HG02678 (cell line): ENCODE data around the gene KIAA0513.
A peak's percentile ranks its signal among the peaks of the same experiment; 100 is the strongest.
"Not testable (repeated sequence)": the region's sequence is repeated elsewhere in the genome, so short reads cannot be mapped to it uniquely, and the experiment has no call there.

Experiments
- ATAC-seq: cut with Tn5 transposase; IDR thresholded peaks from one replicate; pipeline ENCODE4 v1.9.1; 2021; ENCODE audit warnings: mild to moderate bottlenecking, moderate library complexity; ENCODE audit not compliant: unreplicated experiment

Gene KIAA0513

DNA sequence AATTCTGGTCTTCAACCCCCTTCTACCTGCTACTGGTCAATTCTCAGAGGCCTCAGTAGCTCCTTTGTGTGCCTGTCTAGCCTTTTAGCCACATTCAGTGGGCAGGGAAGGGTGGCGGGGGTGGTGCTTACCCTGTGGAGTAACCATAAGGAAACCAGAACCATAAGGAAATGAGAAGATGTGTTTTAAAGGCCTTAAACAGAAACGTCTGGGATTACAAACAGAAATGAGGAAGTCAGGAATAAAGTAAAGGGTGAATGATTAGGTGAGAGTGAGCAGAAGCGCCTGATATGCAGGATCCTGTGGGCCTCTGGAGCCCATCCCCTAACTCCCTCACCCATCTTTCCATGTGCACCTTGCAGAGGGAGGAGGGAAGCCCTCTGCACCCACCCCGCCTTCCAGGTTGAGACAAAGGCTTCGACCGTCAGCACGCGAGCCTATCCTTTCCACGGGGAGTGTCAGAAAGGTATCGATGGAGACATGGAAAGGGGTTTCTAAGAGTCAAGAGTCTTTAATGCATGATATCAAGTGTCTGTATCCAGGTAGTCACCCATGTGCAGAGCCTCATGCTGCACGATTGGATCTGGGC is 20.4 kb downstream of the KIAA0513 start:
- no peak for ATAC-seq

DNA sequence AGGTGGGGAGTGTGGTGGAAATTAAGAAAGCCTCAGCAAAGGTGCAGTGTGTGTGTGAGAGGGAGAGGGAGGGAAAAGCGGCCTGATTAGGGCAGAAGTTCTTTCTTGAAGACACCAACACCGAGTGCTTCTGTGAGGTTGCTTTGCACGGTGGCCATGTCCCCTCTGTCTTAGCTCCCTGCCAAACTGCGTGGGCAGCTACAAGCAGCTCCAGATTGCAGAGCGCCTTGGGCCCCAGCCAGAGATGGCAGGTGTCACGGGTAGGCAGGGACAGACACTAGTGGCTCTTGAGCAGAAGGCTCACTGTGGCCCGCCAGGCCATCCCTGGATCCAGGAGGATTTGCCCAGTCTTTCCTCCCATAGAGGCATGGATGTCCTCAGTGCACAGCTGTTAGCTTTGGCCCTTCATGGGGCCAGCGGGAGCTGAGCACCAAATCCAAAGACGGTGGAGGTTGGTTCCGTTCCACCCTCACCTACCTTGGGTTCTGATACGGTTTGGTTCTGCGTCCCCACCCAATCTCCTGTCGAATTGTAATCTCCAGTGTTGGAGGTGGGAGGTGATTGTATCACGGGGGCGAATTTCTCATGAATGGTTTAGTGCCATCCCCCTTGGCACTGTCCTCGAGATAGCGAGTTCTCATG is 21.4 kb downstream of the KIAA0513 start:
- no peak for ATAC-seq

DNA sequence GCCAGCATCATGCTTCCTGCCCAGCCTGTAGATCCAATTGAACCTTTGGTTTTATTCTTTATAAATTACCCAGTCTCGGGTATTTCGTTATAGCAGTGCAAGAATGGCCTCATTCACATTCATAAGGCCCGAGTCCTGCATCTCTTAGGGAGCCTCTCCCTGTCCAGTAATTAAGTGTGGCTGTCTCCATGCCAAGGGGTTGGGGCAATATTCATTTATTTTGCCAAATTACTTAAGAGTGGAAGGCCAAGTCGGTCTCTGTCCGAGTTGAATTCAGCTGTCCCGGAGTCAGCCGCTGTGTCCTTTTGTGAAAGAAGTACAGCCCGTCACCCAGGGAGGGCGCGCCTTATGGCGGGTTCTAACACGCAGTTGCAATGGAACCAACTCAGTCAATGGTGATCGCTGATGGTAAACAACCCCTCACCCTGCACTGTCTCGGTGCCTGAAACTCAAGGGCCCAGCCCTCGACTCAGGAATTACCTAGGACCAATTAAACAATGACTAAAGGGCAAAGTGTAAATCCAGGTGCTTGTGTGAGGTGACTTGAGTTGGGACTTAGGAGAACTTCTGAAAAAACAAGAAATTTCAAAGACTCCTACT is 22.2 kb downstream of the KIAA0513 start:
- ATAC-seq: no peak

DNA sequence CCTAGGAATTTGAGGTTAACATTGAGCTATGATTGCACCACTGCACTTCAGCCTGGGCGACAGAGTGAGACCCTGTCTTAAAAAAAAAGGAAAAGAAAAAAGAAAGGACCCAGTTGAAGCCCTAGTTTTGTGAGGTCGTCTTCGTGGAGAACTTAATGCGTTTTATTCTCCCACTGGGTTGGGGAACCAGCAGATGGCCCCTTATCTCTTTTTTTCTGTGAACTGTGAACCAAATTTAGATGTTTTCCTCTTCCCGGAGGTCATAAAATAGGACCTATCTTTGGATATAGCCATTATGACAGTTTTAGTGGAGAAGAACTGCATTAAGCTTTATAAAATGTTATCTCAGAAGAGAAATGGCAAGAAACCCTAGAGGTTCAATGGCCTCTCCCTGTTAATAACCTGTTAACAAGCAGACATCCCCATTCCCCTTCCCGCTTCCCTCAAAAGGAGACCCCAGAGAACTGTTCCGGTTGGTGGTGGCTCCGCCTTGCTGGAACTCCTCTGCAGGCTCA is 23.5 kb downstream of the KIAA0513 start:
- no peak for ATAC-seq

DNA sequence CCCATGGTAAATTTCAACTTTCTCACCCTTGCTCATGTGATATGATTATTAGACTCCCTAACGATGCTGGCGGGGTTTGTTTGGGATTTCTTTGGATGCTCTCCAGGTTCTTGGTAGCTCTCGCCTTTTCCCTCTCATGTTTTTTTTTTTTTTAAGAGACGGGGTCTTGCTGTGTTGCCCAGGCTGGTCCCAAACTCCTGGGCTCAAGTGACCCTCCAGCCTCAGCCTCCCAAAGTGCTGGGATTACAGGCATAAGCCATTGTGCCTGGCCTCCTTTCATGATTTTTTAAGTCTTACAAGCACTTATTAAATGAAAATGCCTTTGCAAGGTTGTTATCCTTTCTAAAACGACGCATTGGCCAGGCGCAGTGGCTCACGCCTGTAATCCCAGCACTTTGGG is 24.1 kb downstream of the KIAA0513 start:
- no peak for ATAC-seq

DNA sequence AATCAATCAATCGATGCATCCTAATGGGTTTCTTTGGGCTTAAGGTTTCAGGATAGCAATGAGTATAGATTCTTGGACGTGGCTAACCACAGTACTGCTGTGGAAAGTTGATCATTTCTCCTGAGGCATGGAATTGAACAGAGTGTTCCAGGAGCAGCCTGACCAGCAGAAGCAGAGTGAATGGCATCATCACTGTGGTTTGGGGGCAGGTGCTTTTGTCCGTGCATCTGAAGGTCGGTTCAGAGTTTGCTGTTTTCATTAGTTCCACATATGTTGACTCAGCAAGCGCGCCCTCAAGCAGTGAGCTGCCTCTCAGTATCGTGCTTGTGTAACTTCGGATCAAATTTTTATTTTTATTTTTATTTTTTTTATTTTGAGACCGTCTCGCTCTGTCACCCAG is 24.9 kb downstream of the KIAA0513 start:
- ATAC-seq: no peak

DNA sequence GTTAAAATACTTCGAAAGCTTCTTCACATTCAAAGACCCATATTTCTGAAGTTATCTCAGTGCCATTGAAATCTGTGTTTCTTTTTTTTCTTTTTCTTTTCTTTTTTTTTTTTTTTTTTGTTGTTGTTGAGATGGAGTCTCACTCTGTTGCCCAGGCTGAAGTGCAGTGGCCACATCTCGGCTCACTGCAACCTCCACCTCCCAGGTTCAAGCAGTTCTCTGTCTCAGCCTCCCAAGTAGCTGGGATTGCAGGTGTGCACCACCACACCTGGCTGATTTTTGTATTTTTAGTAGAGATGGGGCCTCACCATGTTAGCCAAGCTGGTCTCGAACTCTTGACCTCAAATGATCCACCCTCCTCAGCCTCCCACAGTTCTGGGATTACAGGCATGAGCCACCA is 26.7 kb downstream of the KIAA0513 start:
- ATAC-seq: not testable (repeated sequence)

DNA sequence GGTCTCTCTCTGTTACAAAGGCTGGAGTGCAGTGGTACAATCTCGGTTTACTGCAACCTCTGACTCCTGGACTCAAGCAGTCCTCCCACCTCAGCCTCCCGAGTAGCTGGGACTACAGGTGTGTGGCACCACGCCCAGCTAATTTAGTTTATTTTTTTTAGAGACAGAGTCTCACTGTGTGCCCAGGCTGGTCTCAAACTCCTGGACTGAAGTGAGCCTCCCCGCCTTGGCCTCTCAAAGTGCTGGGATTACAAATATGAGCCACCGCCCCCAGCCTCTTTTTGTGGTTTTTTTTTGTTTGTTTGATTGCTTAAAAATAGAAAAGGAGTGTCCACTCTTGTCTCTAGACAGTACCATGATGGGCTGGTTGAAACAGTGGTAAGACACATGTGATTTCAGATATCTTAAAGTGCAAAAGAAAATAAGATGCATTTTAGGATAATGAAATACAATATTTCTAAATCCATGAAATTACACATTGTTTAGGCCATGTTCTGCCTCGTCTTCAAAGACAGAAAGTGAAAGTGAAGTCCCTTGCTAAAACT is 27.4 kb downstream of the KIAA0513 start:
- no peak for ATAC-seq

DNA sequence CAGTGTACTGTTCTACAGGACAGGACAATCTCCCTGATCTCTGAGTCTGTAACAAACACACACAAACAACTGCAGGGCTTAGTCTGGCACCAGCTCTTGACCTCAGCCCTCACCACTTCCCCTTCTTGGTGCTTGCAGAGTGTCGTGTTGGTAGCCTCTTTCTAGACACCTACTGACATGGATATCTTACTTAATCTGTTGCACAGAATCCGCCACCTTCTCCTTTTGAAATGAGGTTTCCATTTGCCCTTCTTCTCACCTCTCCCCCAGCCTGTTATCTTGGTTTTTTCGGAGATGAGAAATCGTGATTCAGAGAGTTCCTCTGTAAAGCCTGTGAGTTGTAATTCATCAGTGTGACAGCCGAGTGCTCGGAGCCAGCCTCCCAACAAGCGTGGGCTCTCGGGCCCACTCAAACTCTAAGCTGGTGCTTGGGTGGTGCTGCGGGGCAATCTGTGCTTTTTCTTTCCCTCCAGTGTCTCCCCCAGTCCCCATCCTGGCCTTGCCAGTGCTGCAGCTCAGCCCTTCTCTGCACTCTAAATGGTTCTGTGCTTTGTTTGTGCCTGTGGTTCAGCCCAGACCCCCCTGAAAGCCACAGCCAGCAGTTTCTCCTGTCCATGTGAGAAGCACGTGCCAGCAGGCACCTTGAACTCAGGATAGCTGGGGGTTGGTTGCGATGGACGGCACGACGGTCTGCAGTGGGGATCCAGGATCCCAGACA is 28.1 kb downstream of the KIAA0513 start:
- ATAC-seq: peak; percentile 92

DNA sequence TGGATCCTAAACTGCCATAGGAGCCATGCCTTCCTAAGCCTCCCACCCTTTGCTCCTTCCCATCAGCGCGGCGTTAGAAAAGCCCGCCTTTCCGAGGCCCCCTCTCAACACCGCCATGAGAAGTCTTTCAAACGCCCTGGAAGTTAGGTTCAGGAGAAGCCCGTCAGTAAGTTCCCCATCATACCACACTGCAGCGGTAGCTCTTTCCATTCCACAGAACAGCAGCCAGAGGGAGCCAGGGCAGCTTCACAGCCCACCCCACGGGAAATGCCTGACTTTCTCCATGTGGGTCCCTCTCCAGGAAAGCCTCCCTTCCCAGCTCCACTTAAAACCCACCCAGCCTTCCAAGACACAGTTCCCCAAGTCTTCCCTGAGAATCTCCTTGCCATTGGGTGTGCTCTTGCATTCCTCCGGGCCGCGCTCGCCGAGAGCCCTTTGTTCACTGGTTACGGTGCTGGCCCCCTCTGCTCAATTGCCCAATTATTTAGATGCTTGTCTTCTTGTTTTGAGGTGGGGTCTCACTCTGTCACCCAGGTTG is 28.7 kb downstream of the KIAA0513 start:
- ATAC-seq: no peak

DNA sequence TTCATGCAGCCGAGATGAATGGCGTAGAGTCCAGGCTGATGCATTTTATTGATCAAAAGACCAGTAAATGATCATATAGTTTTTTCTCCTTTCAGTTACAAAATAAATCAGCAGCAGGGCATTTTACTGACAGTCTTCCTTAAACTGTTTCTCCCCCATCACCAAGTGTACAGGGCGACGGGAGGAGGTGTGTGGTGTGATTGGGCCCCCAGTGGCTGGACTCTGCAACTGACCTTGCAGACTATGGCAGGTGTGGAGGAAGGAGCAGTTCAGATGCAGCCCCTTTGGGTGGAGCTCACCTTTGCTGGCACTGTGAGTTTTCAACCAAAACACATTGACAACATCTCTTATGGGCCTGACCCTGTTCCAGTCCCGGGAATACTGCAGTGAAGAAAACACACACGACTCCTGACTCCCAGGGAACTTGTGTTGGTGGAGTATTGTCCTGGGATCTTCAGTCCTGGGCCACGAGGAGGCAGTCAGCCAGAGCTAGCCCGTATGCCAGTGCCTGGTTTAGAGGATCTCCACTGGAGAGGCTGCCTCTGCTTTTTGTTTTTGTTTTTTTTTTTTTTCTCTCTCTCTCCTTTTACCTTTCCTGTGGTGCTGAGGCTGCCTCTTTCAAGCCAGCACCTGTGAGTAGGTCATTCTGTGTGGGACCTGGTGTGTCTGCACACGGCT is 29.8 kb downstream of the KIAA0513 start:
- ATAC-seq: no peak

DNA sequence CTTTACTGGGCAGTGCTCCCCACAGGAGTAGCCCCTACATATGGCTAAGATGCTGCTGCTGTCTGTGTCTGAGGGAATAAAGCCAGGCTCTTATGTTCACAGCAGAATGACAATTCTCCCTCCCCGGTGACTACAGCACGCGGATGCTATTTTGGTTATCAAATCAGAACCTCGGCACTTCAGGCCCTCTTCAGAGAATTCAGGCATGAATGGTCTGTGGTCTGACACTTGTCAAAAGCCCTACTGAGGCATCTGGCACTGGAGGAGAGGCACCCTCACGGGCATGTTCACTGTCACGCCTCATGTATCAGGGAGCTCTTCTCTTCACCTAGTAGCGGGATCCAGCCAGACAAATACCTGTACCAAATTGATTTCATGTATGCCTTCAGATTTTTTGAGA is 30.4 kb downstream of the KIAA0513 start:
- no peak for ATAC-seq

DNA sequence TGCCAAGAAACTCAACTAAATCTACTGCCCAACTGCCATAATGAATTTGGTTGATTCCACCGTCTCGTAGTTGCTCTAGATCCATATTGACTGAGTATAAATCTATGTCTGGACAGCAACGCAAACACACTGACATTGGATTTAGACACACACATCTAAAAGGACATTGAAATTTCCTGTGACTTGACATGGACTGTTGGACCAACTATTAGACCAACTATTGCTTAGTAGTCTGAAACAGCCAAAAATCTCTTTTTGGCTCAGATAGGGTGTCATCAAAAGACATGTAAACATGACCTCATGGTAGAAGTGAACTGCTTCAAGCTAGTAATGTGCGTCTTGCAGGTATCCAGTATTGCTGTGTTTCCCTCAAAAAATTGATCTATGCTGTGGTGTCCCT is 31.3 kb downstream of the KIAA0513 start:
- ATAC-seq: no peak

DNA sequence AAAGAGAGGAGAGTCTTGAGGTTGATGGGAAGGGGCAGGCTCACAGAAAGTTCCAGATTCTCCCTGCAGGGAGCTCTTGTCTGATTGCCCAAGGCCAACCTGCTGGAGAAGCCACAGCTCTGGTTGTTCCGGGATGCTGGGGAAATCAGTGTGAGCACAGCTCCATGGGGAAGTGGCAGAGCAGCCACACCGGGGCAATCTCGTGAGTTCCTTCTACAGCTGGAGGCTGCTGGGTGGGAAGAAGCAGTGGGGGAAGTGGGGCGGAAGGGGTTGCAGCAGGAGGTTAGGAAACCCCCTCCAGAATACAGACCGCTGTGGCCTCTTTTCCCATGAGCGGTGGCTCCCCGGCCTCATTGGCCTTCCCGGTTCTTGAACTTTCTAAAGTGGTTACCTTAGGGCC is 34.0 kb downstream of the KIAA0513 start:
- no peak for ATAC-seq

DNA sequence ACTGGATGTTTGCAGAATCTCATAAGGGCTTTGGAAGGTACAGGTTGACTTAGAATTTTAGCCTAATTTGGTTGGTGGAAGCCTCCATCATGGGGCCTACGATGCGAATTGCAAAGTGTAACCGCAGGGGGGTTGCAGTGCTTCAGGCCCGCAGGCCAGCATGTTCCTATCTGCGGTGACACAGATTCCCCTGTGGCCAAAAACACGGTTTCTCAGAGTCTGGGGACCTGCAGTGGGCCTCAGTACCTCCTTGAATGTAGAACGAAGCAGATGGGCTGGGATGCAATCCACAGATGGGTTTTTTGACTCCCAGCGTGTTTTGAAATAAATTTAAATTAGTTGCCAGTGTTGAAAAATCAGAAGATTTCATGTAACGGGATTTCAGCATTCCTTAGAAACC is 34.7 kb downstream of the KIAA0513 start:
- no peak for ATAC-seq

DNA sequence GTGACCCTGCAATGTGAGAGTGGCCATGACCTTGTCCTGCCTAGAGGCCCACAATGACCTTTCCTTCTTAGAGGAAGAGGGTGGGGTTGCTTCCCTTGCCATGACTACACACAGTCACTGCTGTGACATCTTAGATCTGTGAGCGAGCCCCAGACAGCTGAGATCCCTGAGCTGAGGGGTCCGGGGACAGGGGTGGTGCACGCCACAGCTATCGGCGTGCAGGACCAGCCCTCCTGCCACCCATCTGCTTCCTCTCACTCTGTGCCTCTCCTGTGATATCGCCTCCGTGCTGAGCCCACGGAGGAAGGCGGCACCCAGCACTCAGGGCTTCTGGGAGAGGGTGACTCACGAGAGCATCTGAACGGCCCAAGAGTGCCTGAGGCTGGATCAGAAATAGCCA is 35.2 kb downstream of the KIAA0513 start:
- ATAC-seq: no peak

DNA sequence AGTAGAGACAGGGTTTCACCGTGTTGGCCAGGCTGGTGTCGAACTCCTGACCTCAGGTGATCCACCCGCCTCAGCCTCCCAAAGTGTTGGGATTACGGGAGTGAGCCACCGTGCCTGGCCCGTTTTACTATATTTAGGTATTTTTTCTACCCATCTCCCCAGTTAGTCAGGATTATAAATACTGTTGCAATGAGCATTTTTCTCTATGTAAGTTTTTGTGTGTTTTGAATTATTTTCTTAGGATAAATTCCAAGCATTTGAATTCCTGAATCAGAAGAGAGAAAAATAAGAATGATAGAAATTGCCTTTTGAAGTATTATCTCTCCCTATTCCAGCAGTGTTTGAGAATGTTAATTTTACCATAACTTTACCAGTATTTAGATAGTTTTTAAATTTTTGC is 36.6 kb downstream of the KIAA0513 start:
- ATAC-seq: no peak

DNA sequence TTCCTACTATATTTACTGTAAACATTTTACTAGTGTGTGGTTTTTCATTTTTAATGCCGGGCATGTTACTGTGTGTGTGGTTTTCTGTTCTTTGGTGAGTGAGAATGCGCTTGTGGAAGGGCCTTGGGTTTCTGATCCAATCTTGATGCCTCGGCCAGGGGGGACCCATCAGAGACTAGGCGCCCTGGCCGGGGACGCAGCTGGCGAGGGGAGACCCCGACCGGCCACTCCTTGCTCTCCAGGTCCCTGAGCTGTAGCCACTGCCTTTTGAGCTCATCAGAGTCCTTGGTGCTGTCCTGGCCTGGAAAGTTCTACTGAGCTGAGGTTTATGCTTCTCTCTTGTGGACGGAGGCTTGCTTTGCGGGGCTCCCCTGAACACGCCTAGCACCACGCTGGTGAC is 37.5 kb downstream of the KIAA0513 start:
- no peak for ATAC-seq

DNA sequence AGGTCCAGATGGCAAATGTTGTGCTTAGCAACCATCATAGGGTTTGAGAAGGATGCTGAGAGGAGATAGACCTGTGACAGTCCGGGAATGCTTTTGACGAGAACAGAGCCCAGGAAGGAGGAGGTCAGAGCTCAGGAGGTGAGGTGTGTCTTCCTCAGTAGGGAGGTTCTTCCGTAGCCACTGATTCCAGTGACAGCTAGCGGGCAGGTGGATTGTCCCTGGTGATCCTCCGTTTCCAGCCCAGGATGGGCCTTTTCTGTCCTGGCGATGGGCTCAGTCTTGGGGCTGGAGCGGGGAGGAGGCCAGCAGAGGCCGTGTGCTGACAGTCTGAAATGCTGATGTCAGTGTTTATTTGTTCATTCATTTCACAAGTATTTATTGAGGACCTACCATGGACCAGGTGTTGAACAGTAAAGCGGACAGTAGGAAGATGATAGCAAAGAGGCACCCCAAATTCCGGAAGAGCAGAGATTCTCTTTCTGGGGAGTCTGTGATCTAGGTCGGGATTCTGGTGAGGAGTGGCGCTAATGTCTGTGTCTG is 38.8 kb downstream of the KIAA0513 start:
- ATAC-seq: no peak

DNA sequence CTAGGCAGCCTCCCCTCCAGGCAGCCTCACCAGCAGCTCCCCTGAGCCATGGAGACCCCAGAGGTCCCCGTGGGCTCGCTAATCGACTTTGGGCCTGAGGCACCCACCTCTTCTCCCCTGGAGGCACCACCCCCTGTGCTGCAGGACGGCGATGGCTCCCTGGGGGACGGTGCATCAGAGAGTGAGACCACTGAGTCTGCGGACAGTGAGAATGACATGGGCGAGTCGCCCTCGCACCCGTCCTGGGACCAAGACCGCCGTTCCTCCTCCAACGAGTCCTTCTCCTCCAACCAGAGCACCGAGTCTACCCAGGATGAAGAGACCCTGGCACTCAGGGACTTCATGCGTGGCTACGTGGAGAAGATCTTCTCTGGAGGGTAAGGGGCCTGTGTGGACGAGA is 39.4 kb downstream of the KIAA0513 start:
- ATAC-seq: no peak
